Urinary bladder (tissue), 4 donors: ENCODE data around the gene CHADL. TPM values are rescaled to one million over a fixed set of nuclear protein-coding genes. Genes with fewer than 3 reads are reported as not detected.
"Not testable (repeated sequence)": the region's sequence is repeated elsewhere in the genome, so short reads cannot be mapped to it uniquely, and the experiment has no call there.

Experiments used
- DNase-seq: peaks from one replicate; pipeline ENCODE4 v3.0.0-alpha.2; 2015; ENCODE audit errors: extremely low spot score
- H3K27ac ChIP-seq: one replicate; pipeline ENCODE4 v1.5.1; 2013; ENCODE audit warnings: low read depth, mild to moderate bottlenecking, moderate library complexity
- H3K36me3 ChIP-seq: one replicate; pipeline ENCODE4 v1.6.1; 2013; ENCODE audit warnings: mild to moderate bottlenecking, moderate library complexity; ENCODE audit not compliant: insufficient read depth
- H3K4me1 ChIP-seq: one replicate; pipeline ENCODE4 v1.6.1; 2013; ENCODE audit warnings: mild to moderate bottlenecking, moderate library complexity; ENCODE audit not compliant: insufficient read depth
- H3K4me3 ChIP-seq: one replicate; pipeline ENCODE4 v1.5.1; 2013; ENCODE audit warnings: low read depth, low read length
- WGBS: extraction: QIAGEN DNeasy Blood & Tissue Kit; methylation state at CpG from one replicate; pipeline ENCODE4 v1.1.7; 2013; 5-methylcytosine and 5-hydroxymethylcytosine counted together
- polyA plus RNA-seq: library from polyadenylated mRNA; stranded (reverse); fragments of 200-250 nt; gene quantifications from one replicate; pipeline ENCODE4 v1.2.3, GENCODE V29; 2013
- total RNA-seq: library from RNA; depleted of rRNA; stranded (reverse); fragments of >200 nt; gene quantifications from one replicate; pipeline ENCODE4 v1.2.3, GENCODE V29; 2014
- donor health status: healthy with polysubstance abuse.
- donor health status: healthy.

Gene CHADL
- total and polyA plus RNA-seq, 2 donors: 1.8 to 3.5 TPM

DNA sequence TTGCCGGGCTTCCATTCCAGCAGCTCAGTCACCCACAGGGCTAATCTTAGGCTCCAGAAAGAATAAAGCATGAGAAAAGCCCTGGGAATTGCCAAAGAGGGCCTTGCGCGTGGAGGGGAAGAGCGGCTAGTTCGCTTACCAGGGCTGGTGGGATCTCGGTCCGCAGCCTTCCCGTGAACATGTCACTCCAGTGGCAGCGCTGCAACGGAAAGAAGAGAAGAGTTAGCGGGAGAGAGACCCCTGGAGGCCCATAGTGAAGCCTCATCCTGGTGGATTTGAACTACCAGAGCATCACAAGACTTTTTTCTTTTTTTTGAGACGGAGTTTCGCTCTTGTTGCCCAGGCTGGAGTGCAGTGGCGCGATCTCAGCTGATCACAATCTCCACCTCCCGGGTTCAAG is 27.2 kb upstream of the CHADL start:
- Histone ChIP-seq H3K4me3 (no peak overlapping the region), H3K36me3 (peaks cover 13% of the 10 kb centered on the region), H3K27ac (no peak overlapping the region), H3K4me1 (no peaks in the 10 kb centered on the region)
- 98% methylated on average over 16 of the region's 16 CpGs for WGBS
- no peak for DNase-seq

- Histone ChIP-seq H3K27ac (no peak overlapping the region), H3K4me3 (no peak overlapping the region), H3K36me3 (peaks cover 14% of the 10 kb centered on the region), H3K4me1 (no peaks in the 10 kb centered on the region)
- DNase-seq: no peak
- WGBS: 93% methylated on average over 15 of the region's 15 CpGs
These were observed 23.7 kb upstream of the CHADL start for GRCh38 chr22:41264408-41264941.

DNA sequence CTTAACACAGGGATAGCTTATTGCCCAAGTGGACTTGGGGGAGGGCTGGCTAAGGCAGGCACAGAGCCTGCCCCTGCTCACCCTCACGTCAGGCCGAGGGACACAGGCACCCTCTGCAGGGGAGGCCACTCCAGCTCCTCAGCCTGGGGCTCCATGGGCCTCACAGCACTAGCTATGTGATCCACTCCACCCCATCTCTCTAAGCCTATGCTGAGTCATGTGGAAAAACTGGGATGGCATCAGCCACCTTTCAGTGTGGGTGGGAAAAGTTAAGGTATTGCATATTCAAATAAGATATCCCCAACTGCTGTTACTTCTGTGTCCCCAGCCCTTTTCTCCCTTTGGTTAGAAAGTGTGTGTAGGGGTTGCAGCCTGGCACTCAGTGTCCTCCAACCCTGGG is 23.0 kb upstream of the CHADL start:
- peaks cover 14% of the 10 kb centered on the region for H3K36me3 ChIP-seq
- no peaks in the 10 kb centered on the region for H3K4me1 ChIP-seq
- WGBS: 95% methylated on average over 2 of the region's 2 CpGs
- H3K27ac ChIP-seq: no peak overlapping the region
- no peak overlapping the region for H3K4me3 ChIP-seq
- no peak for DNase-seq

- no peak overlapping the region for H3K27ac ChIP-seq
These were observed 21.6 kb upstream of the CHADL start for GRCh38 chr22:41262250-41262765.

DNA sequence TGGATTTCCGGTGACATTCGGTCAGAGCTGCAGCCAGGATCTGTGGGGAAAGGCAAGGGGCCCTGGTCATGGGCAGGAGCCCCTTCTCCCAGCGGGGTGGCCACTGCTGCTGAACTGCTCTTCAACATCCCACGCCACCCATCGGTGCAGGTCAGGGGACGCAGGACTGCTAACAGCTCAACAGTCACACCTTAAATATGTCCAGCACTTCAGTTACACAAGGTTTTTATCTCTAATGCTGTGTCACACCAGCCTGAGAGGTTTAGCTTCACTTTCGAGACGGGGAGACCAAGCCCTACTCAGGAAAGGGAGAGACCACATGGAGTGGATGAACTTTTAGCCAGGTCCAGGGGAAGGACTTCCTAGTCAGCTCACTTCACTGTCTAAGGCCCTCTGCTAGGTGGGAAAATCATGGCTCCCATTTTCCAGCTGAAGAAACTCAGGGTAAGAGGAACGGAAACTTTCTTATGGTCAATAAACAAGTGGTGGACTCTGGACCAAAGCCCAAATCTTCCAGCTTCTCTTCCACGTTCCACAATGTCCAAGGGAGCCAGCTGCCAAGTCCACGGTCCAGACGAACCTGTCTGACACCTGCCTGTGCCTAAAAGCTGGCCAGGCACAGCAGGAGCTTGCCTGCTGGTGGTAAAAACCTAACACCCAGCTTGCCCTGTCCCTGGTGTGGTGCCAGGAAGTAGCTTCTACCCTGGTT is 21.0 kb upstream of the CHADL start:
- H3K36me3 ChIP-seq: peaks cover 13% of the 10 kb centered on the region
- DNase-seq: no peak
- H3K4me1 ChIP-seq: no peaks in the 10 kb centered on the region
- no peak overlapping the region for H3K27ac ChIP-seq
- WGBS: 81% methylated on average over 12 of the region's 12 CpGs
- no peak overlapping the region for H3K4me3 ChIP-seq

More at GRCh38 chr22:41262250-41262765, 21.6 kb upstream of the CHADL start:
- no peak for DNase-seq
- WGBS: 94% methylated on average over 15 of the region's 15 CpGs
- Histone ChIP-seq H3K4me3 (no peak overlapping the region), H3K4me1 (no peaks in the 10 kb centered on the region), H3K36me3 (peaks cover 13% of the 10 kb centered on the region)

DNA sequence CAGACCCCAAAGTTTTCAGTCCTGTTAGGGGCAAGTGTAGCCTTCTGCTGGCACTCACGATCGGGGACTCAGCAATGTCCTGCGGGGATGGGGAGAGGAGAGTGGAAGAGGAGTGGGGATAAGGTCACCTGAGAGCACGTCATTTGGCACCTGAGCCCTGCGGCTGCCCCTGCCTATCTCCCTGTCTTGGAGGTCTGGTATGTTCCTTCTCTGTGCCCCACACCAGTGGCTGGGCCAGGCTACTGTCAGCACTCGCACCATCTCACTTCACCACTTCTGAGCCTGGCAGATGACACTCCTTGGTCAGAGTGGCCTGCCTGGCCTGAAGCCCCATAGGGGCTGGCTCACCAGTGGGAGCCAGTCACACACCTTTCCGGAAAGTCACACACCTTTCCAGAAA is 20.1 kb upstream of the CHADL start:
- no peak overlapping the region for H3K4me3 ChIP-seq
- H3K36me3 ChIP-seq: peaks cover 13% of the 10 kb centered on the region
- WGBS: 98% methylated on average over 7 of the region's 7 CpGs
- DNase-seq: no peak
- no peak overlapping the region for H3K27ac ChIP-seq
- no peaks in the 10 kb centered on the region for H3K4me1 ChIP-seq

DNA sequence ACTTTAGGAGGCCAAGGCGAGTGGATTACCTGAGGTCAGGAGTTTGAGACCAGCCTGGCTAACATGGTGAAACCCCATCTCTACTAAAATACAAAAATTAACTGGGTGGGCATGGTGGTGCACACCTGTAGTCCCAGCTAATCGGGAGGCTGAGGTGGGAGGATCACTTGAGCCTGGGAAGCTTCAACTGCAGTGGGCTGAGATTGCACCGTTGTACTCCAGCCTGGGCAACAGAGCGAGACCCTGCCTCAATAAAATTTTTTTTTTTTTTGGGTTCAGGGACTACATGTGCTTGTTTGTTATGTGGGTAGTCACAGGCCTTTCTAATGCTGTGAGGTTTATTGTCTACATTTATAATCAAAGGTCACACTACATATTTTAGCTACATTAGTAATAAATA is 19.0 kb upstream of the CHADL start:
- DNase-seq, H3K4me1 ChIP-seq, H3K4me3 ChIP-seq, H3K27ac ChIP-seq, H3K36me3 ChIP-seq: not testable (repeated sequence)
- 96% methylated on average over 4 of the region's 4 CpGs for WGBS

- Histone ChIP-seq H3K36me3 (peaks cover 7% of the 10 kb centered on the region), H3K27ac (no peak overlapping the region), H3K4me3 (no peak overlapping the region), H3K4me1 (no peaks in the 10 kb centered on the region)
- 94% methylated on average over 11 of the region's 11 CpGs for WGBS
- DNase-seq: no peak
These were observed 17.0 kb upstream of the CHADL start for GRCh38 chr22:41257696-41258095.

- Histone ChIP-seq H3K27ac (no peak overlapping the region), H3K36me3 (peaks cover 6% of the 10 kb centered on the region)
- 78% methylated on average over 20 of the region's 20 CpGs for WGBS
These were observed 15.8 kb upstream of the CHADL start for GRCh38 chr22:41256254-41257253.

GRCh38 chr22:41254230-41254629 is 13.5 kb upstream of the CHADL start:
- Histone ChIP-seq H3K27ac (no peak overlapping the region), H3K4me1 (no peaks in the 10 kb centered on the region), H3K36me3 (no peaks in the 10 kb centered on the region), H3K4me3 (no peak overlapping the region)
- DNase-seq: no peak
- WGBS: 93% methylated on average over 7 of the region's 7 CpGs

More at GRCh38 chr22:41256254-41257253, 15.8 kb upstream of the CHADL start:
- no peak for DNase-seq
- Histone ChIP-seq H3K4me3 (no peak overlapping the region), H3K4me1 (no peaks in the 10 kb centered on the region)

- no peaks in the 10 kb centered on the region for H3K4me1 ChIP-seq
- H3K27ac ChIP-seq: no peak overlapping the region
- WGBS: 94% methylated on average over 8 of the region's 8 CpGs
- H3K4me3 ChIP-seq: no peak overlapping the region
- no peak for DNase-seq
- peaks cover 2% of the 10 kb centered on the region for H3K36me3 ChIP-seq
These were observed 11.6 kb upstream of the CHADL start for GRCh38 chr22:41252365-41252764.

DNA sequence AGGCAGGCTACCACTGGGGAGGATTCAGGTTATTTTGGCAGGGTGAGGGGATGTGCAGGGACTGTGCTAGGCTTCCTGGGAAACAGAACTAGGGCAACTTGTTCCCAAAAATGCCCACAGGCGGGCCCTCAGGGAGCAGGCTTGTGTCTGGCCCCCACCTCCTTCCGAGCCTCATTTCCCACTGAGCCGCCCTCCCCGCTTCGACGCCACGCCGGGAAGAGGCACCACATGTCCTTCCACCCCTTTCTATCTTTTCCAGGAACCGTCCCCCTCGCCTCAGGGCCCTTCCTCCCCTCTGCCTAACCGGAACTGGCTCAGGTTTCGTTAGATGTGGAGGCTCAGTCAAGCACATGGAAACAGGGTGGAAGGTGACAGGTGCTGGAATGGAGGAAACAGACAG is 9.4 kb upstream of the CHADL start:
- Histone ChIP-seq H3K27ac (no peak overlapping the region), H3K36me3 (peaks cover 2% of the 10 kb centered on the region), H3K4me1 (no peaks in the 10 kb centered on the region), H3K4me3 (no peak overlapping the region)
- whole genome bisulfite sequencing: 94% methylated on average over 12 of the region's 12 CpGs
- no peak for DNase-seq

DNA sequence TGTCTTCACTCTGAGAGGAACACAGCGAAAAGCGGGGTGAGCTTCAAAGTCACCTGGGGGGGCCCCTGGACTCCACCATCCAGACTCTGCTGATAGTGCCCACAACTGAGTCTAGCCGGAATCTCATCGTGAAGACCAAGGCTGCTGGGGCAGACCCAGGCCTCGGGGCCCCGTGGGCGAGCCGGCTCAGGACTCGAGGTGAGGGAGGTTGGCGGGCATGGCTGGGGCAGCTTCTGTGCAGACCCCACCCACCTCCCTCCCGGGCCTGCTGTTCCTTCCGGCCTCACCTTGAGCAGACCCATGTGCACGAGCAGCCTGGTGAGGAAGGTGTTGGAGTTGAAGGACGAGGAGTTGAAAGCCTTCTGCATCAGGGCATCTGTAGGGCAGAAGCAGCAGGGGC is 8.7 kb upstream of the CHADL start:
- 92% methylated on average over 14 of the region's 14 CpGs for WGBS
- no peak for DNase-seq
- no peak overlapping the region for H3K4me3 ChIP-seq
- no peak overlapping the region for H3K27ac ChIP-seq
- H3K36me3 ChIP-seq: peaks cover 2% of the 10 kb centered on the region
- H3K4me1 ChIP-seq: no peaks in the 10 kb centered on the region
